Activated CD4-positive, CD25-positive, alpha-beta regulatory T cell (primary cell): ENCODE measurements around the gene MAGI1.
"Not testable (repeated sequence)": the region's sequence is repeated elsewhere in the genome, so short reads cannot be mapped to it uniquely, and the experiment has no call there.

Source experiments
- DNase-seq, 4 experiments: peaks; one replicate each; lab custom pipeline; 2025; lab: John Stamatoyannopoulos, UW

MAGI1 gene

GRCh38 chr3:65561617-65562016 is 477.1 kb downstream of the MAGI1 start:
- DNase-seq: no peak

- no peak for DNase-seq
Measured at GRCh38 chr3:65560901-65561300, 477.8 kb downstream of the MAGI1 start.

- DNase-seq: no peak
Measured at GRCh38 chr3:65560133-65560532, 478.6 kb downstream of the MAGI1 start.

GRCh38 chr3:65559643-65560042 is 479.1 kb downstream of the MAGI1 start:
- DNase-seq: no peak

GRCh38 chr3:65558826-65559225 is 479.9 kb downstream of the MAGI1 start:
- no peak for DNase-seq

GRCh38 chr3:65557899-65558564 is 480.7 kb downstream of the MAGI1 start:
- no peak for DNase-seq

GRCh38 chr3:65556934-65557577 is 481.7 kb downstream of the MAGI1 start:
- DNase-seq: no peak

GRCh38 chr3:65552434-65552833 is 486.3 kb downstream of the MAGI1 start:
- DNase-seq: no peak

GRCh38 chr3:65551945-65552344 is 486.8 kb downstream of the MAGI1 start:
- no peak for DNase-seq

- no peak for DNase-seq
Measured at GRCh38 chr3:65550137-65550536, 488.6 kb downstream of the MAGI1 start.

GRCh38 chr3:65549626-65549959 is 489.1 kb downstream of the MAGI1 start:
- no peak for DNase-seq

- DNase-seq: no peak
Measured at GRCh38 chr3:65548848-65549625, 489.7 kb downstream of the MAGI1 start.

GRCh38 chr3:65545429-65545828 is 493.3 kb downstream of the MAGI1 start:
- DNase-seq: no peak

- not testable (repeated sequence) for DNase-seq
Measured at GRCh38 chr3:65543391-65543790, 495.3 kb downstream of the MAGI1 start.

GRCh38 chr3:65540666-65541065 is 498.1 kb downstream of the MAGI1 start:
- no peak for DNase-seq

- no peak for DNase-seq
Measured at GRCh38 chr3:65539616-65540015, 499.1 kb downstream of the MAGI1 start.

- no peak for DNase-seq
Measured at GRCh38 chr3:65538101-65538500, 500.6 kb downstream of the MAGI1 start.

- no peak for DNase-seq
Measured at GRCh38 chr3:65537109-65537508, 501.6 kb downstream of the MAGI1 start.

GRCh38 chr3:65535260-65535659 is 503.5 kb downstream of the MAGI1 start:
- DNase-seq: no peak

- DNase-seq: no peak
Measured at GRCh38 chr3:65534805-65535204, 503.9 kb downstream of the MAGI1 start.

- no peak for DNase-seq
Measured at GRCh38 chr3:65532749-65533148, 506.0 kb downstream of the MAGI1 start.

GRCh38 chr3:65532215-65532614 is 506.5 kb downstream of the MAGI1 start:
- no peak for DNase-seq

- DNase-seq: no peak
Measured at GRCh38 chr3:65531499-65531898, 507.2 kb downstream of the MAGI1 start.
